Adrenal gland (tissue), 5 donors: ENCODE data around the gene PRX.

Experiments
- POLR2A ChIP-seq, 2 donors: fragments of 450-650 bp; IDR thresholded peaks; one replicate each; pipeline ENCODE4 v1.6.1; 2017; ENCODE audit warnings: antibody characterized with exemption in 2 of 2, mild to moderate bottlenecking in 2 of 2, moderate library complexity in 1 of 2
- TF ChIP-seq, protein P1 (sequence below), 6 experiments: fragments of 450-650 bp in 4 of 6; fragments of 200-600 bp in 2 of 6; sonication (generic) in 1 of 6; IDR thresholded peaks; 1 replicate in 5 of 6; 2 replicates in 1 of 6; pipeline versions ENCODE4 v1.5.1 to v1.8.0; 2016 to 2021; ENCODE audit warnings: antibody characterized with exemption in 6 of 6, mild to moderate bottlenecking in 2 of 6, moderate library complexity in 1 of 6
- donor health status: DM: no; HTN: no; CAD: no.

DNA sequence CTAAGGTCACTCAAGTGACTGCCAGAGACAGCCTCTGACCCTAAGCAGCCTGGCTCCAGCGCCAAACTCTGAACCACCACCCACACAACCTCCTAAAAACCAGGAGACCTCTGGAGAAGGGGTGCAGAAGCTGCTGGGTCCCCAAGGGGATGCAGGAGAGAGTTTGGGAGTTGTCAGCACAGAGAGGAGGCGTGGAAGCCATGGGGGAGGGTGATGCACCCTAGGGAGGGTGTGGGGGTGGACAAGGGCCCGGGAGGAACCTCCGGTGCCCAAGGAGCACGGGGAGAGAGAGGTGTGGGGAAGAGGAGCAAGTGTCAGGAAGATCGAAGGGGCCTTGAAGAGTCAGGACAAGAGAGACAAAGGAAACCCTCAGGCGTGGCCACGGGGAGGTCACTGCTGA is 21.1 kb downstream of the PRX start:
- TF ChIP-seq, protein P1, sequence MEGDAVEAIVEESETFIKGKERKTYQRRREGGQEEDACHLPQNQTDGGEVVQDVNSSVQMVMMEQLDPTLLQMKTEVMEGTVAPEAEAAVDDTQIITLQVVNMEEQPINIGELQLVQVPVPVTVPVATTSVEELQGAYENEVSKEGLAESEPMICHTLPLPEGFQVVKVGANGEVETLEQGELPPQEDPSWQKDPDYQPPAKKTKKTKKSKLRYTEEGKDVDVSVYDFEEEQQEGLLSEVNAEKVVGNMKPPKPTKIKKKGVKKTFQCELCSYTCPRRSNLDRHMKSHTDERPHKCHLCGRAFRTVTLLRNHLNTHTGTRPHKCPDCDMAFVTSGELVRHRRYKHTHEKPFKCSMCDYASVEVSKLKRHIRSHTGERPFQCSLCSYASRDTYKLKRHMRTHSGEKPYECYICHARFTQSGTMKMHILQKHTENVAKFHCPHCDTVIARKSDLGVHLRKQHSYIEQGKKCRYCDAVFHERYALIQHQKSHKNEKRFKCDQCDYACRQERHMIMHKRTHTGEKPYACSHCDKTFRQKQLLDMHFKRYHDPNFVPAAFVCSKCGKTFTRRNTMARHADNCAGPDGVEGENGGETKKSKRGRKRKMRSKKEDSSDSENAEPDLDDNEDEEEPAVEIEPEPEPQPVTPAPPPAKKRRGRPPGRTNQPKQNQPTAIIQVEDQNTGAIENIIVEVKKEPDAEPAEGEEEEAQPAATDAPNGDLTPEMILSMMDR (IDR thresholded peaks at IDR 0.05) = no peak
- TF ChIP-seq POLR2A (IDR thresholded peaks at IDR 0.05) = no peak
